Measurements from ENCODE around the gene SCRT2.
A peak's percentile ranks its signal among the peaks of the same experiment; 100 is the strongest.
"Not testable (repeated sequence)": the region's sequence is repeated elsewhere in the genome, so short reads cannot be mapped to it uniquely, and the experiment has no call there.

SCRT2 gene

GRCh38 chr20:650954-651353, 24.6 kb downstream of the SCRT2 start:
- no peak for DNase-seq

GRCh38 chr20:650281-650680, 25.3 kb downstream of the SCRT2 start:
- DNase-seq = no peak

- no peak for DNase-seq
These were observed 28.1 kb downstream of the SCRT2 start for GRCh38 chr20:647479-648019.

- no peak for DNase-seq
These were observed 28.8 kb downstream of the SCRT2 start for GRCh38 chr20:646868-647233.

- DNase-seq = no peak
These were observed 29.3 kb downstream of the SCRT2 start for GRCh38 chr20:646107-646867.

- peak; percentile 79 to 81 for DNase-seq
These were observed 30.1 kb downstream of the SCRT2 start for GRCh38 chr20:645318-646106.

GRCh38 chr20:644692-645317, 30.8 kb downstream of the SCRT2 start:
- no peak for DNase-seq

- DNase-seq = no peak
These were observed 33.0 kb downstream of the SCRT2 start for GRCh38 chr20:642398-643174.

GRCh38 chr20:642013-642397, 33.6 kb downstream of the SCRT2 start:
- not testable (repeated sequence) for DNase-seq

- DNase-seq = no peak
These were observed 34.1 kb downstream of the SCRT2 start for GRCh38 chr20:641516-641875.

GRCh38 chr20:640674-641515, 34.7 kb downstream of the SCRT2 start:
- DNase-seq = no peak

GRCh38 chr20:638579-638978, 37.0 kb downstream of the SCRT2 start:
- no peak for DNase-seq

- DNase-seq = no peak
These were observed 38.0 kb downstream of the SCRT2 start for GRCh38 chr20:637559-637958.

GRCh38 chr20:635893-636338, 39.7 kb downstream of the SCRT2 start:
- DNase-seq = no peak

- DNase-seq = no peak
These were observed 40.3 kb downstream of the SCRT2 start for GRCh38 chr20:635028-635892.

- no peak for DNase-seq
These were observed 41.3 kb downstream of the SCRT2 start for GRCh38 chr20:634148-634925.

- DNase-seq = no peak
These were observed 44.5 kb downstream of the SCRT2 start for GRCh38 chr20:631101-631500.

GRCh38 chr20:626579-626978, 49.0 kb downstream of the SCRT2 start:
- DNase-seq = no peak

GRCh38 chr20:625360-625932, 50.2 kb downstream of the SCRT2 start:
- no peak for DNase-seq

GRCh38 chr20:623704-624103, 51.9 kb downstream of the SCRT2 start:
- no peak for DNase-seq
